Thoracic aorta (tissue), 2 donors: ENCODE data around the gene SMAD6. TPM values are rescaled to one million over a fixed set of nuclear protein-coding genes. Genes with fewer than 3 reads are reported as not detected.

Experiments used
- ATAC-seq: fragments of 150-250 bp; one replicate; pipeline ENCODE4 v1.8.0; 2017; ENCODE audit warnings: low read depth; ENCODE audit not compliant: insufficient number of reproducible peaks, low FRiP score
- DNase-seq: peaks from one replicate; pipeline ENCODE4 v3.0.0-alpha.2; 2020; ENCODE audit warnings: low spot score
- H3K27ac ChIP-seq, 2 donors: fragments of 200-600 bp; sonication (generic); 1 replicate in 1 of 2; 2 replicates in 1 of 2; pipeline ENCODE4 v1.5.1; 2016; ENCODE audit warnings: mild to moderate bottlenecking in 2 of 2, moderate library complexity in 2 of 2
- H3K27me3 ChIP-seq: fragments of 200-600 bp; sonication (generic); replicated peaks from 2 replicates; pipeline ENCODE4 v1.6.0; 2016; ENCODE audit warnings: mild to moderate bottlenecking; ENCODE audit not compliant: insufficient read depth
- H3K36me3 ChIP-seq: fragments of 200-600 bp; sonication (generic); one replicate; pipeline ENCODE4 v1.5.1; 2016
- H3K4me1 ChIP-seq, 2 donors: fragments of 200-600 bp; sonication (generic); 1 replicate in 1 of 2; 2 replicates in 1 of 2; pipeline versions ENCODE4 v1.5.1 to v1.6.0; 2016; ENCODE audit warnings: low read depth in 2 of 2, mild to moderate bottlenecking in 1 of 2; ENCODE audit not compliant: control insufficient read depth in 1 of 2
- H3K4me3 ChIP-seq: fragments of 200-600 bp; sonication (generic); 2 replicates; pipeline ENCODE4 v1.5.1; 2016; ENCODE audit warnings: mild to moderate bottlenecking
- H3K9me3 ChIP-seq: fragments of 200-600 bp; sonication (generic); 2 replicates; pipeline ENCODE4 v1.5.1; 2016
- total RNA-seq, 2 donors: library from RNA; depleted of rRNA; stranded (reverse); fragments of >200 nt; gene quantifications; one replicate each; pipeline versions ENCODE4 v1.1.0 to v1.2.3, GENCODE V29; 2016
- TF ChIP-seq, protein P1 (sequence below): fragments of 200-600 bp; sonication (generic); IDR thresholded peaks from one replicate; pipeline ENCODE4 v1.5.1; 2019; ENCODE audit warnings: antibody characterized with exemption

The SMAD6 gene
- total RNA-seq, 2 donors from 2014 or later: 73.3 to 113 TPM

DNA sequence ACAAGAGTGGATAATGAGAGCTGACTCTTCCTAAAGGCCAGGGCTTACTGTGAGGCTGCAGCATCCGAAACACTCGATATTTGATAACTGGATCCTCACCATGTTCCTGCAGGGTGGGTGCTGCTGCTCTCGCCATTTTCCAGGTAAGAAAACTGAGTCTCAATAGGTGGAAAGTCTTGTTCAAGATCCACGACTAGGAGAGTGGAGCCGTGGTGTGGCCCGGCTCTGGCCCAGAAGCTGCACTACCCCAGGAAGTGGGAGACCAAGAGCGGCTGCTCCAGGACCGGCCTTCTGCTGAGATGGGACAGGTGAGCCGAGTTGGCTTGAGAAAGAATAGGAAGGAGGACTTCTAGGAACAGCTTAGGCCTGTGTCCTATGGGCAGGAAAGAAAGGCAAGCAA, 121.6 kb downstream of the SMAD6 start:
- Histone ChIP-seq H3K27ac (no peak overlapping the region), H3K36me3 (no peaks in the 10 kb centered on the region), H3K9me3 (no peaks in the 10 kb centered on the region), H3K4me1 (no peaks in the 10 kb centered on the region), H3K27me3 (no peaks in the 10 kb centered on the region), H3K4me3 (no peak overlapping the region)
- TF ChIP-seq, protein P1, sequence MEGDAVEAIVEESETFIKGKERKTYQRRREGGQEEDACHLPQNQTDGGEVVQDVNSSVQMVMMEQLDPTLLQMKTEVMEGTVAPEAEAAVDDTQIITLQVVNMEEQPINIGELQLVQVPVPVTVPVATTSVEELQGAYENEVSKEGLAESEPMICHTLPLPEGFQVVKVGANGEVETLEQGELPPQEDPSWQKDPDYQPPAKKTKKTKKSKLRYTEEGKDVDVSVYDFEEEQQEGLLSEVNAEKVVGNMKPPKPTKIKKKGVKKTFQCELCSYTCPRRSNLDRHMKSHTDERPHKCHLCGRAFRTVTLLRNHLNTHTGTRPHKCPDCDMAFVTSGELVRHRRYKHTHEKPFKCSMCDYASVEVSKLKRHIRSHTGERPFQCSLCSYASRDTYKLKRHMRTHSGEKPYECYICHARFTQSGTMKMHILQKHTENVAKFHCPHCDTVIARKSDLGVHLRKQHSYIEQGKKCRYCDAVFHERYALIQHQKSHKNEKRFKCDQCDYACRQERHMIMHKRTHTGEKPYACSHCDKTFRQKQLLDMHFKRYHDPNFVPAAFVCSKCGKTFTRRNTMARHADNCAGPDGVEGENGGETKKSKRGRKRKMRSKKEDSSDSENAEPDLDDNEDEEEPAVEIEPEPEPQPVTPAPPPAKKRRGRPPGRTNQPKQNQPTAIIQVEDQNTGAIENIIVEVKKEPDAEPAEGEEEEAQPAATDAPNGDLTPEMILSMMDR: no peak
- DNase-seq: no peak
- ATAC-seq: no peak

DNA sequence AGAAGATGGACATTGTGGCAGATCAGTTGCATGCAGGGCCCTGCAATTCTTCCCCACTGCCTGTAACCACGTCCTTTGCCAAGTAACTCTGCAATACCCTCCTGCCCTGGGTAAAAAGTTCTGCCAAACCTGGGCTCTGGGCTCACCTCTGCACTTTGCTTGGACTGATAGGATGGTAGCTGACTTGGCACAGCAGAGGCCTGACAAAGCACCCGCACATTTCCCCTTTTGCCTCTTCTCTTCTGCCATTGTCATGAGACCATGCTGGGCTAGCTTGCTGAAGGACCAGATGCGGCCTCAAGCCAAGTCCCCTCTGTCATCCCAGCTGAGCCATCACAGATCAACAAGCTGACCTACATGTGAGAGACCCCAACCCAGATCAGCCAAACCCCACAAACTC, 122.4 kb downstream of the SMAD6 start:
- no peak for ATAC-seq

DNA sequence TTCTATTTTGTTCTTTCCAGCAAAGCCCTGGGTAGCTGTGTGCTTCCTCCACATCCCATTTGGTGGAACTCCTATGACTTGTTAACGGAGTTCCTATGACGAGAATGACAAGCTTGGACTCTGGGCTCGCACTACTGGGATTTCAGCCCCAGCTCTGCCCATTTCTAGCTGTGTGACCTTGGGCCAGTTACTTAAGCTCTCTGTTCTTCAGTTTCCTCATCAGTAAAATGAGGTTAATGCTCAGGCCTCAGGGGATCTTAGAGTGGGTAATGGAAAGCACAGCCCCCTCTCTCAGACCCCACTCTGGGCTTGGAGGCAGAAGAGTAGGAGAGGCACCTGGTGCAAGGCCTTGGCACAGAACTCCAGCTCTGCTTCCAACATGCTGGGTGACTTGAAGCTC, 123.1 kb downstream of the SMAD6 start:
- H3K9me3 ChIP-seq: no peaks in the 10 kb centered on the region
- H3K36me3 ChIP-seq: no peaks in the 10 kb centered on the region
- DNase-seq (no peak), ATAC-seq (no peak)
- no peaks in the 10 kb centered on the region for H3K4me1 ChIP-seq
- TF ChIP-seq, protein P1: no peak
- H3K27ac ChIP-seq: no peak overlapping the region
- H3K27me3 ChIP-seq: no peaks in the 10 kb centered on the region
- H3K4me3 ChIP-seq: no peak overlapping the region

More for the DNA sequence above, 122.4 kb downstream of the SMAD6 start:
- H3K27ac ChIP-seq: no peak overlapping the region
- H3K36me3 ChIP-seq: no peaks in the 10 kb centered on the region
- TF ChIP-seq, protein P1: no peak
- H3K4me1 ChIP-seq: no peaks in the 10 kb centered on the region
- no peaks in the 10 kb centered on the region for H3K27me3 ChIP-seq
- DNase-seq: no peak
- H3K9me3 ChIP-seq: no peaks in the 10 kb centered on the region
- no peak overlapping the region for H3K4me3 ChIP-seq

DNA sequence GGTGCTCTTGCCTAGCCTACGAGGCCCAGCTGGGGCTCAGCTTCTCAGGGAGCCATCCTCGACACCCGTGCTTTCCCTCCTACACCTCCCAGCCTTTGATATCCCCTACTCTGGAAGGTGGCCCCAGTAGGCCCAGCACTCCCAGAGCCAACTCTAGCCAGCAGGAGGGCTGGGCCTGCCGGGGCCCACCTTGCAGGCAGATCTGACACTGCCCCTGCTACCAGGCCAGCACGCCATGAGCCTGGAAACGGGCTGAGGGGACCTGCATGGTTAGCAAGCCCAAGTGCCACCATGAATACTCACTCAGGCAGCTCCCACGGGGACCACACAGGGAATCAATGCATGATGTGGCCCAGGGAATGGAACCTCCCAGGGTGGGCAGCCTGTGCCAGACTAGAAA, 123.7 kb downstream of the SMAD6 start:
- Histone ChIP-seq H3K27me3 (no peaks in the 10 kb centered on the region), H3K9me3 (no peaks in the 10 kb centered on the region), H3K27ac (no peak overlapping the region), H3K36me3 (no peaks in the 10 kb centered on the region), H3K4me1 (no peaks in the 10 kb centered on the region), H3K4me3 (no peak overlapping the region)
- ATAC-seq (no peak), DNase-seq (no peak)
- TF ChIP-seq, protein P1: no peak

DNA sequence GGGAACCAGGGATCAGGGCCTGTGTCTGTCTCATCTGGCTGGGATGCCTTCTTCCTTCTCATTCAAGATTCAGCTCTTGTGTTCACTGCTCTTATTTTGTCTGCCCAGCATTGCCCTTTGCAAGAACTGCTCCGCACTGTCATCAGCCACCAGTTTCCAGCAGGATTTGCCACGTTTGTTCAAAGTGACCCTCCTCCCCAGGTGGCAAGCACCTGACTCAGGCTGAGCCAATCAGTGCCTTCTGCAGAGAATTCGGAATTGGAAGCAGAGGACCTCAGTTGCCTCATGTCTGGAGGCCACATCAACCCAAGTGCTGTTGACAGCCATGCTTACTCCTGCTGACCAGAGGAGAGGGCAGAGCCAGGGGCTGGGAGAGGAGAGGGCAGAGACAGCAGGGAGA, 124.5 kb downstream of the SMAD6 start:
- DNase-seq (no peak), ATAC-seq (no peak)
- Histone ChIP-seq H3K27ac (no peak overlapping the region), H3K4me1 (no peaks in the 10 kb centered on the region), H3K36me3 (no peaks in the 10 kb centered on the region), H3K27me3 (no peaks in the 10 kb centered on the region), H3K9me3 (no peaks in the 10 kb centered on the region), H3K4me3 (no peak overlapping the region)
- TF ChIP-seq, protein P1: no peak
